Peyer's patch (tissue), 4 donors: ENCODE measurements around the gene TOP2B.

Experiments used
- POLR2A ChIP-seq, 2 donors: fragments of 450-650 bp; IDR thresholded peaks; one replicate each; pipeline ENCODE4 v1.5.1; 2017; ENCODE audit warnings: antibody characterized with exemption in 2 of 2, mild to moderate bottlenecking in 2 of 2, moderate library complexity in 2 of 2
- TF ChIP-seq, protein P1 (sequence below), 6 experiments: fragments of 450-650 bp in 4 of 6; fragments of 200-600 bp in 2 of 6; sonication (generic) in 1 of 6; IDR thresholded peaks; one replicate each; pipeline ENCODE4 v1.5.1; 2017 to 2019; ENCODE audit warnings: antibody characterized with exemption in 6 of 6, mild to moderate bottlenecking in 3 of 6, moderate library complexity in 1 of 6

DNA sequence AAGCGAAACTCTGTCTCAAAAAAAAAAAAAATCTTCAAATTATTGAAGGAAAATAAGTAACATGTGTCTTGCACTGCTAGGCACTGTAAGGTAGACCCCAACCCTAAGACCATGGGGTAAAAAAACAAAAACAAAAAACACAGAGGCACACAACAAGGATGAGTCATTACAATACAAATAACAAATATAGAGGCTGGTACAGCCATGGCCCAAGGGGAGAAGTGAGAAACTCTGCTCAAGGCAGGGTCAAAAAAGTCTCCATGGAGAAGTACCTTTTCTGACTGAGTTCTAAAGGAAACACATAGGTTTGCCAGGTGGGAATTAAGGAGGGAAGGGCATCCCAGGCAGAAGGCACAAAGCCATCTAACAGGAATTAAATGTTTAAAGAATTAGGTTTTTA is 54.5 kb downstream of the TOP2B start:
- TF ChIP-seq, protein P1, sequence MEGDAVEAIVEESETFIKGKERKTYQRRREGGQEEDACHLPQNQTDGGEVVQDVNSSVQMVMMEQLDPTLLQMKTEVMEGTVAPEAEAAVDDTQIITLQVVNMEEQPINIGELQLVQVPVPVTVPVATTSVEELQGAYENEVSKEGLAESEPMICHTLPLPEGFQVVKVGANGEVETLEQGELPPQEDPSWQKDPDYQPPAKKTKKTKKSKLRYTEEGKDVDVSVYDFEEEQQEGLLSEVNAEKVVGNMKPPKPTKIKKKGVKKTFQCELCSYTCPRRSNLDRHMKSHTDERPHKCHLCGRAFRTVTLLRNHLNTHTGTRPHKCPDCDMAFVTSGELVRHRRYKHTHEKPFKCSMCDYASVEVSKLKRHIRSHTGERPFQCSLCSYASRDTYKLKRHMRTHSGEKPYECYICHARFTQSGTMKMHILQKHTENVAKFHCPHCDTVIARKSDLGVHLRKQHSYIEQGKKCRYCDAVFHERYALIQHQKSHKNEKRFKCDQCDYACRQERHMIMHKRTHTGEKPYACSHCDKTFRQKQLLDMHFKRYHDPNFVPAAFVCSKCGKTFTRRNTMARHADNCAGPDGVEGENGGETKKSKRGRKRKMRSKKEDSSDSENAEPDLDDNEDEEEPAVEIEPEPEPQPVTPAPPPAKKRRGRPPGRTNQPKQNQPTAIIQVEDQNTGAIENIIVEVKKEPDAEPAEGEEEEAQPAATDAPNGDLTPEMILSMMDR (IDR thresholded peaks at IDR 0.05) = no peak
- TF ChIP-seq POLR2A (IDR thresholded peaks at IDR 0.05) = no peak
